ENCODE measurements around the gene BIN1. TPM values are rescaled to one million over a fixed set of nuclear protein-coding genes. Genes with fewer than 3 reads are reported as not detected.
"Not testable (repeated sequence)": the region's sequence is repeated elsewhere in the genome, so short reads cannot be mapped to it uniquely, and the experiment has no call there.

Gene BIN1
- total RNA-seq, 1 experiment from 2014 or later = 26.0 TPM

GRCh38 chr2:127044977-127045661 lies 61.8 kb downstream of the BIN1 start:
- H3K36me3 ChIP-seq (replicated peaks; ENCODE audit: control insufficient read depth, insufficient read depth, low read length) = no peaks in the 10 kb centered on the region
- no peaks in the 10 kb centered on the region for H3K27me3 ChIP-seq (ENCODE audit: control insufficient read depth, insufficient read depth, low read length)
- H3K4me3 ChIP-seq (ENCODE audit: insufficient read depth, low read depth, low read length) = no peak overlapping the region
- peak; percentile 45 for DNase-seq

GRCh38 chr2:127044165-127044718 lies 62.7 kb downstream of the BIN1 start:
- no peak for DNase-seq
- H3K36me3 ChIP-seq (replicated peaks; ENCODE audit: control insufficient read depth, insufficient read depth, low read length) = no peaks in the 10 kb centered on the region

GRCh38 chr2:127043367-127044164 lies 63.4 kb downstream of the BIN1 start:
- peak; percentile 62 for DNase-seq
- no peaks in the 10 kb centered on the region for H3K27me3 ChIP-seq (ENCODE audit: control insufficient read depth, insufficient read depth, low read length)

More at GRCh38 chr2:127044165-127044718, 62.7 kb downstream of the BIN1 start:
- Histone ChIP-seq H3K4me3 (ENCODE audit: insufficient read depth, low read depth, low read length) (no peak overlapping the region), H3K27me3 (ENCODE audit: control insufficient read depth, insufficient read depth, low read length) (no peaks in the 10 kb centered on the region)

GRCh38 chr2:127041259-127041970 lies 65.5 kb downstream of the BIN1 start:
- Histone ChIP-seq H3K27me3 (ENCODE audit: control insufficient read depth, insufficient read depth, low read length) (no peaks in the 10 kb centered on the region), H3K4me3 (ENCODE audit: insufficient read depth, low read depth, low read length) (no peak overlapping the region)

More at GRCh38 chr2:127043367-127044164, 63.4 kb downstream of the BIN1 start:
- Histone ChIP-seq H3K36me3 (replicated peaks; ENCODE audit: control insufficient read depth, insufficient read depth, low read length) (no peaks in the 10 kb centered on the region), H3K4me3 (ENCODE audit: insufficient read depth, low read depth, low read length) (no peak overlapping the region)

GRCh38 chr2:127040169-127040568 lies 66.8 kb downstream of the BIN1 start:
- H3K36me3 ChIP-seq (replicated peaks; ENCODE audit: control insufficient read depth, insufficient read depth, low read length) = no peaks in the 10 kb centered on the region
- no peaks in the 10 kb centered on the region for H3K27me3 ChIP-seq (ENCODE audit: control insufficient read depth, insufficient read depth, low read length)
- DNase-seq = no peak
- H3K4me3 ChIP-seq (ENCODE audit: insufficient read depth, low read depth, low read length) = no peak overlapping the region

More at GRCh38 chr2:127041259-127041970, 65.5 kb downstream of the BIN1 start:
- H3K36me3 ChIP-seq (replicated peaks; ENCODE audit: control insufficient read depth, insufficient read depth, low read length) = no peaks in the 10 kb centered on the region
- peak; percentile 57 for DNase-seq

GRCh38 chr2:127039387-127040031 lies 67.4 kb downstream of the BIN1 start:
- no peaks in the 10 kb centered on the region for H3K36me3 ChIP-seq (replicated peaks; ENCODE audit: control insufficient read depth, insufficient read depth, low read length)
- no peak for DNase-seq
- no peaks in the 10 kb centered on the region for H3K27me3 ChIP-seq (ENCODE audit: control insufficient read depth, insufficient read depth, low read length)
- no peak overlapping the region for H3K4me3 ChIP-seq (ENCODE audit: insufficient read depth, low read depth, low read length)

GRCh38 chr2:127037476-127037875 lies 69.5 kb downstream of the BIN1 start:
- no peak for DNase-seq
- H3K27me3 ChIP-seq (ENCODE audit: control insufficient read depth, insufficient read depth, low read length) = no peaks in the 10 kb centered on the region
- H3K36me3 ChIP-seq (replicated peaks; ENCODE audit: control insufficient read depth, insufficient read depth, low read length) = no peaks in the 10 kb centered on the region
- no peak overlapping the region for H3K4me3 ChIP-seq (ENCODE audit: insufficient read depth, low read depth, low read length)

GRCh38 chr2:127034883-127035611 lies 71.9 kb downstream of the BIN1 start:
- peak; percentile 54 for DNase-seq
- no peak overlapping the region for H3K4me3 ChIP-seq (ENCODE audit: insufficient read depth, low read depth, low read length)
- H3K27me3 ChIP-seq (ENCODE audit: control insufficient read depth, insufficient read depth, low read length) = no peaks in the 10 kb centered on the region
- no peaks in the 10 kb centered on the region for H3K36me3 ChIP-seq (replicated peaks; ENCODE audit: control insufficient read depth, insufficient read depth, low read length)

GRCh38 chr2:127034051-127034450 lies 72.9 kb downstream of the BIN1 start:
- Histone ChIP-seq H3K36me3 (replicated peaks; ENCODE audit: control insufficient read depth, insufficient read depth, low read length) (no peaks in the 10 kb centered on the region), H3K27me3 (ENCODE audit: control insufficient read depth, insufficient read depth, low read length) (no peaks in the 10 kb centered on the region), H3K4me3 (ENCODE audit: insufficient read depth, low read depth, low read length) (no peak overlapping the region)
- no peak for DNase-seq

- Histone ChIP-seq H3K36me3 (replicated peaks; ENCODE audit: control insufficient read depth, insufficient read depth, low read length) (no peaks in the 10 kb centered on the region), H3K4me3 (ENCODE audit: insufficient read depth, low read depth, low read length) (no peak overlapping the region)
- DNase-seq = no peak
Measured at GRCh38 chr2:127032621-127033020, 74.3 kb downstream of the BIN1 start.

GRCh38 chr2:127029350-127030051 lies 77.5 kb downstream of the BIN1 start:
- Histone ChIP-seq H3K36me3 (replicated peaks; ENCODE audit: control insufficient read depth, insufficient read depth, low read length) (no peaks in the 10 kb centered on the region), H3K4me3 (ENCODE audit: insufficient read depth, low read depth, low read length) (no peak overlapping the region), H3K27me3 (ENCODE audit: control insufficient read depth, insufficient read depth, low read length) (peaks cover 3% of the 10 kb centered on the region; the same call in 1 of the 2 replicates)
- no peak for DNase-seq

More at GRCh38 chr2:127032621-127033020, 74.3 kb downstream of the BIN1 start:
- H3K27me3 ChIP-seq (ENCODE audit: control insufficient read depth, insufficient read depth, low read length) = no peaks in the 10 kb centered on the region

- not testable (repeated sequence) for DNase-seq
Measured at GRCh38 chr2:127028745-127029144, 78.2 kb downstream of the BIN1 start.

GRCh38 chr2:127027715-127028114 lies 79.2 kb downstream of the BIN1 start:
- no peak for DNase-seq
- Histone ChIP-seq H3K36me3 (replicated peaks; ENCODE audit: control insufficient read depth, insufficient read depth, low read length) (no peaks in the 10 kb centered on the region), H3K27me3 (ENCODE audit: control insufficient read depth, insufficient read depth, low read length) (peaks cover 3% of the 10 kb centered on the region; the same call in 1 of the 2 replicates), H3K4me3 (ENCODE audit: insufficient read depth, low read depth, low read length) (no peak overlapping the region)

More at GRCh38 chr2:127028745-127029144, 78.2 kb downstream of the BIN1 start:
- H3K27me3 ChIP-seq (ENCODE audit: control insufficient read depth, insufficient read depth, low read length); H3K36me3 ChIP-seq (replicated peaks; ENCODE audit: control insufficient read depth, insufficient read depth, low read length); H3K4me3 ChIP-seq (ENCODE audit: insufficient read depth, low read depth, low read length): not testable (repeated sequence)

All from H7 (cell line).